Keratinocyte (primary cell): ENCODE data around the gene HHATL. TPM values are rescaled to one million over a fixed set of nuclear protein-coding genes. Genes with fewer than 3 reads are reported as not detected.

Source experiments
- DNase-seq: peaks from one replicate; pipeline ENCODE4 v3.0.0-alpha.2; 2011; ENCODE audit warnings: low read depth, missing footprints, low spot score
- FAIRE-seq: peaks from 2 replicates; lab custom pipeline; 2011; peaks lifted over from hg19 to GRCh38; lab: Jason Lieb, UNC
- H2AFZ ChIP-seq: 2 replicates; pipeline ENCODE4 v1.6.0; 2012; ENCODE audit warnings: low read length, control low read depth, inconsistent platforms; ENCODE audit not compliant: control insufficient read depth
- H3K27ac ChIP-seq: 2 replicates; pipeline ENCODE4 v1.5.1; 2011; ENCODE audit warnings: low read length; ENCODE audit not compliant: control insufficient read depth, insufficient read depth
- H3K27me3 ChIP-seq: 3 replicates; pipeline ENCODE4 v1.6.0; 2011; ENCODE audit warnings: low read length; ENCODE audit not compliant: control insufficient read depth, insufficient read depth; ENCODE audit errors: extremely low read depth
- H3K36me3 ChIP-seq, 2 experiments: 2 replicates in 1 of 2; 3 replicates in 1 of 2; pipeline ENCODE4 v1.5.1; 2011; ENCODE audit warnings: low read length in 2 of 2, mild to moderate bottlenecking in 1 of 2; ENCODE audit not compliant: control insufficient read depth in 2 of 2, insufficient read depth in 2 of 2; ENCODE audit errors: extremely low read depth in 1 of 2
- H3K4me1 ChIP-seq: 3 replicates; pipeline ENCODE4 v1.5.1; 2011; ENCODE audit warnings: low read length; ENCODE audit not compliant: control insufficient read depth, insufficient read depth; ENCODE audit errors: extremely low read depth
- H3K4me2 ChIP-seq: 3 replicates; pipeline ENCODE4 v1.6.0; 2011; ENCODE audit warnings: low read depth, low read length; ENCODE audit not compliant: control insufficient read depth, insufficient read depth; ENCODE audit errors: extremely low read depth
- H3K4me3 ChIP-seq, 3 experiments: fragments of 200-600 bp in 1 of 3; sonication (generic) in 1 of 3; 2 replicates in 2 of 3; 3 replicates in 1 of 3; pipeline ENCODE4 v1.5.1; 2011 to 2016; ENCODE audit warnings: low read length in 3 of 3, mild to moderate bottlenecking in 3 of 3, control low read depth in 2 of 3, inconsistent platforms in 1 of 3, low read depth in 1 of 3, mixed read lengths in 1 of 3, mixed run types in 1 of 3, moderate library complexity in 1 of 3; ENCODE audit not compliant: control insufficient read depth in 2 of 3, insufficient read depth in 2 of 3; ENCODE audit errors: extremely low read depth in 1 of 3
- H3K79me2 ChIP-seq: 2 replicates; pipeline ENCODE4 v1.6.0; 2012; ENCODE audit warnings: low read length; ENCODE audit not compliant: control insufficient read depth, insufficient read depth
- H3K9ac ChIP-seq: 3 replicates; pipeline ENCODE4 v1.6.0; 2011; ENCODE audit warnings: low read length; ENCODE audit not compliant: control insufficient read depth, insufficient read depth; ENCODE audit errors: extremely low read depth
- H3K9me1 ChIP-seq: 3 replicates; pipeline ENCODE4 v1.6.0; 2011; ENCODE audit warnings: low read length; ENCODE audit not compliant: control insufficient read depth, insufficient read depth; ENCODE audit errors: extremely low read depth
- H3K9me3 ChIP-seq: 2 replicates; pipeline ENCODE4 v1.5.1; 2012; ENCODE audit warnings: low read depth, low read length; ENCODE audit not compliant: control insufficient read depth
- H4K20me1 ChIP-seq: 3 replicates; pipeline ENCODE4 v1.6.0; 2011; ENCODE audit warnings: low read length; ENCODE audit not compliant: control insufficient read depth, insufficient read depth; ENCODE audit errors: extremely low read depth
- EZH2 ChIP-seq: IDR thresholded peaks from one replicate; pipeline ENCODE4 v1.6.1; 2012; ENCODE audit warnings: inconsistent platforms, mild to moderate bottlenecking, low read length, moderate library complexity
- dilution Hi-C: fragments of 300-500 bp; cut with MboI; formaldehyde crosslinking; loops from one replicate; pipeline ENCODE4 v1.7.0; 2020; ENCODE audit warnings: low sequenced_read_pairs; ENCODE audit not compliant: extremely low pct_ligation_motif_present
- polyA plus RNA-seq, 5 experiments: library from polyadenylated mRNA; depleted of rRNA in 3 of 5; stranded (reverse) in 3 of 5; stranded (forward) in 1 of 5; unstranded in 1 of 5; fragments of >200 nt; gene quantifications; 1 replicate in 1 of 5; 2 replicates in 3 of 5; 3 replicates in 1 of 5; pipeline versions ENCODE4 v1.2.1 to v1.2.3, GENCODE V29; 2011 to 2012; ENCODE audit warnings: missing spikeins in 2 of 5, low read depth in 1 of 5, low replicate concordance in 1 of 5
- TF ChIP-seq, protein P1 (sequence below), 3 experiments: IDR thresholded peaks in 1 of 3; conservative IDR thresholded peaks in 1 of 3; optimal IDR thresholded peaks in 1 of 3; 2 replicates in 2 of 3; 3 replicates in 1 of 3; pipeline versions ENCODE3 to v1.5.1; 2011; ENCODE audit warnings: low read length in 3 of 3, mild to moderate bottlenecking in 3 of 3, moderate library complexity in 2 of 3, control low read depth in 1 of 3, inconsistent platforms in 1 of 3; ENCODE audit not compliant: insufficient read depth in 2 of 3; ENCODE audit errors: extremely low read depth in 1 of 3

The HHATL gene
- polyA plus RNA-seq, 1 donor (not counting 4 experiments of a cell fraction or from before 2014, with no cell fraction given), result not detected

DNA sequence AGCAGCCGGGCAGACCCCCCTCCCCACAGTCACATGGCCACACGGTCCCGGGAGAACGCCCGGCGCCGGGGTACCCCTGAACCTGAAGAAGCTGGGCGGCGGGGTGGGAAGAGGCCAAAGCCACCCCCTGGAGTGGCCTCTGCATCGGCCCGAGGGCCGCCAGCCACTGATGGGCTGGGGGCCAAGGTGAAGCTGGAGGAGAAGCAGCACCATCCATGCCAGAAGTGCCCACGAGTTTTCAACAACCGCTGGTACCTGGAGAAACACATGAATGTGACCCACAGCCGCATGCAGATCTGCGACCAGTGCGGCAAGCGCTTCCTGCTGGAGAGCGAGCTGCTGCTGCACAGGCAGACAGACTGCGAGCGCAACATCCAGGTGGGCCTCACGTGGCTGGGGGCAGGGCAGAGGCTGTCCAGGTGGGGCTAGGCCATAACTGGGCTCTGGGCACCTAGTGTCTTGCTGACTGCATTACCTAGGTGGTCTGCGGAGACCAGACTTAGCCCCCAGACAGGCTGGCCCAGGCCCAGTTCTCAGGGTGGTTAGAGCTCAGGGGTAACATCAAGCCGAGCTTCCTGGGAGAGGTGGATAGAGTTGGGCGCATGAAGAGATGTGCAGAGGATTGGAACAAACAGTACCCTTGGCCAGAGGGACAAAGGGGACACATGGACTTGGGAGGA lies 43.0 kb downstream of the HHATL start:
- dilution Hi-C loops, result no loop called here
- Histone ChIP-seq H3K36me3 (peaks cover 14 to 16% of the 10 kb centered on the region in 2 experiments), H3K9me3 (no peaks in the 10 kb centered on the region), H3K4me1 (peaks cover 13% of the 10 kb centered on the region), H3K4me2 (no peak overlapping the region), H3K27ac (no peak overlapping the region), H2AFZ (no peak overlapping the region), H3K79me2 (peaks cover 5% of the 10 kb centered on the region), H3K9me1 (peaks cover 2% of the 10 kb centered on the region), H3K4me3 (no peak overlapping the region), H3K9ac (no peak overlapping the region), H4K20me1 (peaks cover 3% of the 10 kb centered on the region), H3K27me3 (no peaks in the 10 kb centered on the region)
- no peak for FAIRE-seq
- no peak for DNase-seq
- no peak for TF ChIP-seq EZH2
- TF ChIP-seq, protein P1, sequence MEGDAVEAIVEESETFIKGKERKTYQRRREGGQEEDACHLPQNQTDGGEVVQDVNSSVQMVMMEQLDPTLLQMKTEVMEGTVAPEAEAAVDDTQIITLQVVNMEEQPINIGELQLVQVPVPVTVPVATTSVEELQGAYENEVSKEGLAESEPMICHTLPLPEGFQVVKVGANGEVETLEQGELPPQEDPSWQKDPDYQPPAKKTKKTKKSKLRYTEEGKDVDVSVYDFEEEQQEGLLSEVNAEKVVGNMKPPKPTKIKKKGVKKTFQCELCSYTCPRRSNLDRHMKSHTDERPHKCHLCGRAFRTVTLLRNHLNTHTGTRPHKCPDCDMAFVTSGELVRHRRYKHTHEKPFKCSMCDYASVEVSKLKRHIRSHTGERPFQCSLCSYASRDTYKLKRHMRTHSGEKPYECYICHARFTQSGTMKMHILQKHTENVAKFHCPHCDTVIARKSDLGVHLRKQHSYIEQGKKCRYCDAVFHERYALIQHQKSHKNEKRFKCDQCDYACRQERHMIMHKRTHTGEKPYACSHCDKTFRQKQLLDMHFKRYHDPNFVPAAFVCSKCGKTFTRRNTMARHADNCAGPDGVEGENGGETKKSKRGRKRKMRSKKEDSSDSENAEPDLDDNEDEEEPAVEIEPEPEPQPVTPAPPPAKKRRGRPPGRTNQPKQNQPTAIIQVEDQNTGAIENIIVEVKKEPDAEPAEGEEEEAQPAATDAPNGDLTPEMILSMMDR (optimal IDR thresholded peaks at IDR 0.05 in 1 of 3, IDR thresholded peaks at IDR 0.05 in 1 of 3, conservative IDR thresholded peaks at IDR 0.05 in 1 of 3; ENCODE audit: extremely low read depth in 1 of 3, insufficient read depth in 2 of 3, low read length in 3 of 3), result no peak

DNA sequence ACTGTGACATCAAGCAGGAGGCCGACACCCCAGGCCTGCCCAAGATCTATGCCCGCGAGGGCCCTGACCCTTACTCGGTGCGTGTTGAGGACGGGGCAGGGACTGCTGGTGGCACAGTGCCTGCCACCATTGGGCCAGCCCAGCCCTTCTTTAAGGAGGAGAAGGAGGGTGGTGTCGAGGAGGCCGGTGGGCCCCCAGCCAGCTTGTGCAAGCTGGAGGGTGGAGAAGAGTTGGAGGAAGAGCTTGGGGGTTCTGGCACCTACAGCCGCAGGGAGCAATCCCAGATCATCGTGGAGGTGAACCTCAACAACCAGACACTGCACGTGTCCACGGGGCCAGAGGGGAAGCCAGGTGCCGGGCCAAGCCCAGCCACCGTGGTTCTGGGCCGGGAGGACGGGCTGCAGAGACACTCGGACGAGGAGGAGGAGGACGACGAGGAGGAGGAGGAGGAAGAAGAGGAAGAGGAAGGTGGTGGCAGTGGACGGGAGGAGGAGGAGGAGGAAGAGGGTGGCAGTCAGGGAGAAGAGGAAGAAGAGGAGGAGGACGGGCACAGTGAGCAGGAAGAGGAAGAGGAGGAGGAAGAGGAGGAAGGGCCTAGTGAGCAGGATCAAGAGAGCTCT lies 43.7 kb downstream of the HHATL start:
- Histone ChIP-seq H3K9ac (no peak overlapping the region), H3K36me3 (peaks cover 14 to 16% of the 10 kb centered on the region in 2 experiments), H3K4me1 (peaks cover 13% of the 10 kb centered on the region), H3K27ac (no peak overlapping the region), H3K9me1 (peaks cover 2% of the 10 kb centered on the region), H3K79me2 (peaks cover 5% of the 10 kb centered on the region), H3K4me2 (no peak overlapping the region), H3K4me3 (no peak overlapping the region), H3K27me3 (no peaks in the 10 kb centered on the region), H4K20me1 (peaks cover 3% of the 10 kb centered on the region), H2AFZ (no peak overlapping the region), H3K9me3 (no peaks in the 10 kb centered on the region)
- TF ChIP-seq, protein P1 (optimal IDR thresholded peaks at IDR 0.05 in 1 of 3, IDR thresholded peaks at IDR 0.05 in 1 of 3, conservative IDR thresholded peaks at IDR 0.05 in 1 of 3; ENCODE audit: extremely low read depth in 1 of 3, insufficient read depth in 2 of 3, low read length in 3 of 3), result no peak
- no peak for TF ChIP-seq EZH2
- DNase-seq (no peak), FAIRE-seq (no peak)
- dilution Hi-C loops, result no loop called here
